ENCODE results near the gene SEMG2.

GRCh38 chr20:45257711-45258110, 36.5 kb downstream of the SEMG2 start:
- TF ChIP-seq ZSCAN29 (IDR thresholded peaks at IDR 0.05) (no peak), SMAD4 (CRISPR knock-in tag; conservative IDR thresholded peaks at IDR 0.05) (no peak)
